Vagina (tissue), 2 donors: Measurements from ENCODE around the gene NFIX.

Source experiments
- CTCF ChIP-seq, 3 experiments: fragments of 450-650 bp in 2 of 3; fragments of 200-600 bp in 1 of 3; sonication (generic) in 1 of 3; IDR thresholded peaks; one replicate each; pipeline ENCODE4 v1.5.1; 2017 to 2019; ENCODE audit warnings: antibody characterized with exemption in 3 of 3, mild to moderate bottlenecking in 2 of 3, moderate library complexity in 2 of 3
- POLR2A ChIP-seq, 2 donors: fragments of 450-650 bp; IDR thresholded peaks; one replicate each; pipeline ENCODE4 v1.6.1; 2017; ENCODE audit warnings: antibody characterized with exemption in 2 of 2, mild to moderate bottlenecking in 2 of 2, moderate library complexity in 2 of 2
- POLR2AphosphoS5 ChIP-seq, 2 donors: sonication (generic); formaldehyde crosslinking; IDR thresholded peaks; one replicate each; pipeline ENCODE4 v1.9.0; 2017; ENCODE audit warnings: antibody characterized with exemption in 2 of 2, mild to moderate bottlenecking in 2 of 2, low read depth in 1 of 2; ENCODE audit not compliant: insufficient read depth in 1 of 2

GRCh38 chr19:13098277-13099072 is 103.2 kb downstream of the NFIX start:
- TF ChIP-seq POLR2A (IDR thresholded peaks at IDR 0.05) = no peak
- TF ChIP-seq POLR2AphosphoS5 (IDR thresholded peaks at IDR 0.05; ENCODE audit: insufficient read depth in 1 of 2, low read depth in 1 of 2) = no peak
- TF ChIP-seq CTCF (IDR thresholded peaks at IDR 0.05) = no peak
